C4-2B (cell line): ENCODE data around the gene SYS1.
A peak's percentile ranks its signal among the peaks of the same experiment; 100 is the strongest.

ENCODE experiments used
- H3K27ac ChIP-seq: fragments of 450-650 bp; 2 replicates; pipeline ENCODE4 v1.5.1; 2017
- ZFX ChIP-seq: fragments of 450-650 bp; IDR thresholded peaks from 2 replicates; pipeline ENCODE4 v1.6.1; 2017
- TF ChIP-seq, protein P1 (sequence below): fragments of 450-650 bp; conservative IDR thresholded peaks from 2 replicates; pipeline ENCODE4 v1.5.1; 2017; ENCODE audit warnings: mild to moderate bottlenecking

Gene SYS1

GRCh38 chr20:45392733-45393132 lies 29.8 kb downstream of the SYS1 start:
- no peak overlapping the region for H3K27ac ChIP-seq
- TF ChIP-seq ZFX: no peak
- TF ChIP-seq, protein P1, sequence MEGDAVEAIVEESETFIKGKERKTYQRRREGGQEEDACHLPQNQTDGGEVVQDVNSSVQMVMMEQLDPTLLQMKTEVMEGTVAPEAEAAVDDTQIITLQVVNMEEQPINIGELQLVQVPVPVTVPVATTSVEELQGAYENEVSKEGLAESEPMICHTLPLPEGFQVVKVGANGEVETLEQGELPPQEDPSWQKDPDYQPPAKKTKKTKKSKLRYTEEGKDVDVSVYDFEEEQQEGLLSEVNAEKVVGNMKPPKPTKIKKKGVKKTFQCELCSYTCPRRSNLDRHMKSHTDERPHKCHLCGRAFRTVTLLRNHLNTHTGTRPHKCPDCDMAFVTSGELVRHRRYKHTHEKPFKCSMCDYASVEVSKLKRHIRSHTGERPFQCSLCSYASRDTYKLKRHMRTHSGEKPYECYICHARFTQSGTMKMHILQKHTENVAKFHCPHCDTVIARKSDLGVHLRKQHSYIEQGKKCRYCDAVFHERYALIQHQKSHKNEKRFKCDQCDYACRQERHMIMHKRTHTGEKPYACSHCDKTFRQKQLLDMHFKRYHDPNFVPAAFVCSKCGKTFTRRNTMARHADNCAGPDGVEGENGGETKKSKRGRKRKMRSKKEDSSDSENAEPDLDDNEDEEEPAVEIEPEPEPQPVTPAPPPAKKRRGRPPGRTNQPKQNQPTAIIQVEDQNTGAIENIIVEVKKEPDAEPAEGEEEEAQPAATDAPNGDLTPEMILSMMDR: peak; percentile 15

GRCh38 chr20:45394221-45395113 lies 31.5 kb downstream of the SYS1 start:
- TF ChIP-seq ZFX: no peak
- TF ChIP-seq, protein P1: no peak
- H3K27ac ChIP-seq: no peak overlapping the region

DNA sequence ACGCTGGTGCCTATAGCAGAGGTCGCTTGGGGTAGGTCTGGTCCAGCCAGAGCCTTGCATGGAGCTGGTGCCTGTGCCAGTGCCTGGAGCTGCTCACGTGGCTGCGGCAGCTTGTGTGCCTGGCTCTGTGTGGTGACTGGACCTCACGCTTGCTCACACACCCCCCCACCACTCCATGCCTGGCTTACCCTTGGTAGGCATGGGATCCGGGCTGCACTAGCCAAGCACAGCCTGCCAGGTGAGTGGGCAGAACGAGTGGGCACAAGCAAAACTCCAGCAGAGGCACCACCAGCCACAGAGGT lies 32.1 kb downstream of the SYS1 start:
- TF ChIP-seq, protein P1: no peak
- no peak for TF ChIP-seq ZFX
- no peak overlapping the region for H3K27ac ChIP-seq

DNA sequence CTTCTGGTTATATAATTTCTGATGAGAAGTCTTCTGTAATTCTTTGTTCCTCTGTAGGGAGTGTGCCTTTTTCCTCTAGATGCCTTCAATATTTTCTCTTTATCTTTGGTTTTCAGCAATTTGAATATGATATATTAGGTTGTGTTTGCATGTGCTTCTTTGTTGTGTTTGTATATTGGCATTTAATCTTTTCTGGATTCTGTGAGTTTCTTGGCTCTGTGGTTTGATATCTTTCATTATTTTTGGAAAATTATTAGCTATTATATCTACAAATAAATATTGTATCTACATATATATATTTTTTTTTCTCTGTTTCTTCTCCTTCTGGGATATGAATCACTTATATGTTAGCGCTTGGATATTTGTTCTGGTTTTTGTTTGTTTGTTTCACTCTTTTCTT lies 36.1 kb downstream of the SYS1 start:
- TF ChIP-seq, protein P1: no peak
- no peak overlapping the region for H3K27ac ChIP-seq

- no peak for TF ChIP-seq ZFX
- TF ChIP-seq, protein P1: no peak
- no peak overlapping the region for H3K27ac ChIP-seq
These were observed 37.5 kb downstream of the SYS1 start for GRCh38 chr20:45400346-45401031.

- TF ChIP-seq, protein P1: no peak
- no peak overlapping the region for H3K27ac ChIP-seq
These were observed 40.0 kb downstream of the SYS1 start for GRCh38 chr20:45402946-45403345.

DNA sequence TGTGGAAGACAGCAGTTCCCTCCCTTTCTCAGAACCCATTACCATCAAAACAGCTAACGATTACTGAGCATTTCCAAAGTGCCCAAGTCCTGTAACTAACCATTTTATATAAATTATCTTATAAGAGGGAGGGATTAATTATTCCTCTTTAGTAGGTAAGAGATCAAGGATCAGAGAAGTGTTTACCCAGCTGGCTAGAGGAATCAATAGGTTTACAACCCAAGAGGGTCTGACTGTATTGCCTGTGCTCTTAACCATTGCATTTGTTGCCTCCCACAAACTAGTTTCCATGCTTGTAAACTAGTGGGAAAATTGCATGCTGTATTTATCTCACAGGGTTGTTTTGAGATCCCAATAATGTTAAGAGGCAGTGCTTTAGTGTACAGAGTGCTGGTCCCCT lies 41.5 kb downstream of the SYS1 start:
- H3K27ac ChIP-seq: no peak overlapping the region
- TF ChIP-seq, protein P1: no peak
- TF ChIP-seq ZFX: no peak
